ENCODE results near the gene SLC22A17.

- TF ChIP-seq CTCF (IDR thresholded peaks at IDR 0.05; ENCODE audit: poor library complexity, severe bottlenecking) = no peak
- no peak for TF ChIP-seq POLR2AphosphoS5 (IDR thresholded peaks at IDR 0.05)
- TF ChIP-seq REST (IDR thresholded peaks at IDR 0.05; ENCODE audit: borderline replicate concordance) = no peak
- no peak for TF ChIP-seq EZH2 (IDR thresholded peaks at IDR 0.05; ENCODE audit: borderline replicate concordance, insufficient read depth, low read length, poor library complexity, severe bottlenecking)
- no peak for TF ChIP-seq EP300 (conservative IDR thresholded peaks at IDR 0.05; ENCODE audit: poor library complexity, severe bottlenecking)
- TF ChIP-seq TAF1 (IDR thresholded peaks at IDR 0.05; ENCODE audit: low read depth) = no peak
Observed at GRCh38 chr14:23399591-23399990, 46.9 kb upstream of the SLC22A17 start.
